ENCODE results near the gene VEZF1. TPM values are rescaled to one million over a fixed set of nuclear protein-coding genes. Genes with fewer than 3 reads are reported as not detected.

The VEZF1 gene
- total and polyA plus RNA-seq, 2 donors (not counting 1 experiment from before 2014, with no cell fraction given): 14.7 to 75.9 TPM

DNA sequence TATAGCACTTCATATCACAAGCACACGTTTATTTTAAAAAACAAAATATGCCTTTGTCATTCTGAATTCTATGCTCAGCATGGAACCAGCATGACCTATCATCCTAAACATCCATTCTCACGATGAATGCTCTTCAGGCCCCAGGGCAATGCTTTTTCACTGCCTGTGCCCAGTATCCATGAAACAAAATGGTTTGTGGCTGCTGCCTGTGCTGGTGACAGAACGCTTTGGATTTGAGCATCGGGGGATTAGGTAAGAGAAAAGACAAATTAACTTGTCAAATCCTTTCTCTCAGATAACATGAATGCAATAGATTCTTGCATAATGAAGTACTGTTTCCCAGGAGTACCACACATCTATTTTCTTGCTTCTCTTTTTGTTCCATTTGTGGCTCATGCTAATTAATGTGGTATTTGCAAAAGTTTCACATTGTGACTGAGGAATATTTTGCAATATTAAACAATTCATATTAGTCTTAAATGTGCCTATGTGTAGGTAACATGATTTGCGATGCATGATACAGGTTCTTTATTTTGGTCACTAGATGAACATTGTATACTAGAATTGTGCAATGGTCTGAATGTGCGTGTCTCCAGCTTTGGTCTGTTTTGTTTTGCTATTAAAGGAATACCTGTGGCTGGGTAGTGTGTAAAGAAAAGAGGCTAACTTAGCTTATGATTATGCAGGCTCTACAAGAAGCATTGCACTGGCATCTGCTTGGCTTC is 44.8 kb upstream of the VEZF1 start:
- no peak for ATAC-seq (ENCODE audit: low read depth)
- intact Hi-C loops (cut with micrococcal nuclease): no loop called here
- Histone ChIP-seq H3K4me2 (replicated peaks; ENCODE audit: low read depth, low read length, poor library complexity, severe bottlenecking) (no peak overlapping the region), H3K36me3 (replicated peaks in 1 of 2; ENCODE audit: control extremely low read depth in 1 of 2, control insufficient read depth in 1 of 2, extremely low read depth in 1 of 2, insufficient read depth in 2 of 2, low read length in 1 of 2) (no peaks in the 10 kb centered on the region), H3K27me3 (replicated peaks in 1 of 4; ENCODE audit: control extremely low read depth in 1 of 4, control insufficient read depth in 3 of 4, insufficient read depth in 4 of 4, low read length in 3 of 4) (peaks cover 0 to 5% (median under 1%) of the 10 kb centered on the region in 4 experiments), H3K79me2 (ENCODE audit: control insufficient read depth, insufficient read depth, low read length) (no peaks in the 10 kb centered on the region), H2AFZ (ENCODE audit: insufficient read depth, low read depth, low read length, poor library complexity, severe bottlenecking) (no peak overlapping the region), H3K4me3 (ENCODE audit: control extremely low read depth in 1 of 5, extremely low read depth in 1 of 5, insufficient read depth in 1 of 5, low read depth in 2 of 5, low read length in 4 of 5) (no peak overlapping the region), H3K9ac (ENCODE audit: low read length) (no peak overlapping the region), H3K27ac (ENCODE audit: low read length in 2 of 2) (no peak overlapping the region), H3K4me1 (ENCODE audit: control insufficient read depth in 2 of 2, insufficient read depth in 2 of 2, low read length in 2 of 2) (no peaks in the 10 kb centered on the region), H4K20me1 (ENCODE audit: control insufficient read depth, insufficient read depth, low read length, poor library complexity, severe bottlenecking) (no peaks in the 10 kb centered on the region), H3K9me3 (ENCODE audit: control extremely low read depth in 1 of 3, control insufficient read depth in 2 of 3, insufficient read depth in 1 of 3, low read length in 2 of 3) (no peaks in the 10 kb centered on the region)
- no peaks in the 10 kb centered on the region for H3K4me1 Mint-ChIP-seq
- no peak overlapping the region for H3K4me3 Mint-ChIP-seq
- DNase-seq: no peak
- ChIA-PET POLR2A (no interaction called here), CTCF (no interaction called here)
- no peak overlapping the region for H3K27ac Mint-ChIP-seq
- peaks cover 32% of the 10 kb centered on the region for H3K27me3 Mint-ChIP-seq
- H3K9me3 Mint-ChIP-seq (ENCODE audit: insufficient read depth): no peaks in the 10 kb centered on the region
- WGBS (ENCODE audit: insufficient coverage): 77% methylated on average over 4 of the region's 6 CpGs
- TF ChIP-seq EZH2 (IDR thresholded peaks at IDR 0.05; ENCODE audit: borderline replicate concordance, insufficient read depth, low read depth, low read length, poor library complexity, severe bottlenecking): no peak
- TF ChIP-seq, protein P1, sequence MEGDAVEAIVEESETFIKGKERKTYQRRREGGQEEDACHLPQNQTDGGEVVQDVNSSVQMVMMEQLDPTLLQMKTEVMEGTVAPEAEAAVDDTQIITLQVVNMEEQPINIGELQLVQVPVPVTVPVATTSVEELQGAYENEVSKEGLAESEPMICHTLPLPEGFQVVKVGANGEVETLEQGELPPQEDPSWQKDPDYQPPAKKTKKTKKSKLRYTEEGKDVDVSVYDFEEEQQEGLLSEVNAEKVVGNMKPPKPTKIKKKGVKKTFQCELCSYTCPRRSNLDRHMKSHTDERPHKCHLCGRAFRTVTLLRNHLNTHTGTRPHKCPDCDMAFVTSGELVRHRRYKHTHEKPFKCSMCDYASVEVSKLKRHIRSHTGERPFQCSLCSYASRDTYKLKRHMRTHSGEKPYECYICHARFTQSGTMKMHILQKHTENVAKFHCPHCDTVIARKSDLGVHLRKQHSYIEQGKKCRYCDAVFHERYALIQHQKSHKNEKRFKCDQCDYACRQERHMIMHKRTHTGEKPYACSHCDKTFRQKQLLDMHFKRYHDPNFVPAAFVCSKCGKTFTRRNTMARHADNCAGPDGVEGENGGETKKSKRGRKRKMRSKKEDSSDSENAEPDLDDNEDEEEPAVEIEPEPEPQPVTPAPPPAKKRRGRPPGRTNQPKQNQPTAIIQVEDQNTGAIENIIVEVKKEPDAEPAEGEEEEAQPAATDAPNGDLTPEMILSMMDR (IDR thresholded peaks at IDR 0.05): no peak

DNA sequence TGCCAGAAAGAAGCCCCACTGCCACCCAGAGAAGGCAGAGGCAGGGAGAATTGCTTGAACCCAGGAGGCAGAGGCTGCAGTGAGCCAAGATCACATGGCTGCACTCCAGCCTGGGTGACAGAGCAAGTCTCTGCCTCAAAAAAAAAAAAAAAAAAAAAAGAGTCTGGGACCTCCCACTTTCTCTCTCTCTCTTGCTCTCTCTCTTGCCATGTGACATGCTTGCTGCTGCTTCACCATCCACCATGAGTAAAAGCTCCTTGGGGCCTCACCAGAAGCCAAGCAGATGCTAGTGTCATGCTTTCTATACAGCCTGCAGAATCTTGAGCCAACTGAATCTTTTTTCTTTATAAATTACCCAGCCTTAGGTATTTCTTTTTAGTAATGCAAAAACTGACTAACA is 40.5 kb upstream of the VEZF1 start:
- H3K27me3 Mint-ChIP-seq: peaks cover 42% of the 10 kb centered on the region
- no peak overlapping the region for H3K4me3 Mint-ChIP-seq

More for the DNA sequence above, 40.5 kb upstream of the VEZF1 start:
- no peak overlapping the region for H3K27ac Mint-ChIP-seq
- DNase-seq (no peak), ATAC-seq (ENCODE audit: low read depth) (no peak)
- H3K4me1 Mint-ChIP-seq: no peaks in the 10 kb centered on the region
- ChIA-PET POLR2A (interaction anchor here (0.7 kb wide), 1 partner anchor 1025 kb away, joined by 6 read pairs; no protein-coding TSS in a partner anchor), CTCF (no interaction called here)
- no peaks in the 10 kb centered on the region for H3K79me2 ChIP-seq (ENCODE audit: control insufficient read depth, insufficient read depth, low read length)
- H2AFZ ChIP-seq (ENCODE audit: insufficient read depth, low read depth, low read length, poor library complexity, severe bottlenecking): no peak overlapping the region
- TF ChIP-seq, protein P1 (IDR thresholded peaks at IDR 0.05): no peak
- no peak overlapping the region for H3K4me3 ChIP-seq (ENCODE audit: control extremely low read depth in 1 of 5, extremely low read depth in 1 of 5, insufficient read depth in 1 of 5, low read depth in 2 of 5, low read length in 4 of 5)
- no peaks in the 10 kb centered on the region for H3K36me3 ChIP-seq (replicated peaks in 1 of 2; ENCODE audit: control extremely low read depth in 1 of 2, control insufficient read depth in 1 of 2, extremely low read depth in 1 of 2, insufficient read depth in 2 of 2, low read length in 1 of 2)
- H3K9ac ChIP-seq (ENCODE audit: low read length): no peak overlapping the region
- H3K27ac ChIP-seq (ENCODE audit: low read length in 2 of 2): no peak overlapping the region
- no peaks in the 10 kb centered on the region for H3K4me1 ChIP-seq (ENCODE audit: control insufficient read depth in 2 of 2, insufficient read depth in 2 of 2, low read length in 2 of 2)
- H3K27me3 ChIP-seq (replicated peaks in 1 of 4; ENCODE audit: control extremely low read depth in 1 of 4, control insufficient read depth in 3 of 4, insufficient read depth in 4 of 4, low read length in 3 of 4): peaks cover 0 to 6% (median 2%) of the 10 kb centered on the region in 4 experiments
- no peaks in the 10 kb centered on the region for H3K9me3 ChIP-seq (ENCODE audit: control extremely low read depth in 1 of 3, control insufficient read depth in 2 of 3, insufficient read depth in 1 of 3, low read length in 2 of 3)
- H4K20me1 ChIP-seq (ENCODE audit: control insufficient read depth, insufficient read depth, low read length, poor library complexity, severe bottlenecking): no peaks in the 10 kb centered on the region
- H3K4me2 ChIP-seq (replicated peaks; ENCODE audit: low read depth, low read length, poor library complexity, severe bottlenecking): no peak overlapping the region
- no peaks in the 10 kb centered on the region for H3K9me3 Mint-ChIP-seq (ENCODE audit: insufficient read depth)
- intact Hi-C loops (cut with micrococcal nuclease): no loop called here

All from B cell (primary cell).